Stimulated activated naive CD8-positive, alpha-beta T cell treated with anti-CD3 and anti-CD28 coated beads, Interleukin-15, Interleukin-2, amounts not matched to agents 100 U/mL and 50 U/mL, for 24 hours (primary cell): ENCODE data around the gene DPP4.
A peak's percentile ranks its signal among the peaks of the same experiment; 100 is the strongest.

Experiments used
- ATAC-seq: fragments of 150-1000 bp; cut with Tn5 transposase; one replicate; pipeline ENCODE4 v1.10.0; 2021
- DNase-seq: peaks from one replicate; pipeline ENCODE4 v3.0.0; 2021

Gene DPP4

GRCh38 chr2:162018530-162018929 lies 55.5 kb downstream of the DPP4 start:
- no peak for ATAC-seq
- DNase-seq: no peak

- DNase-seq (no peak), ATAC-seq (no peak)
Observed at GRCh38 chr2:162017233-162017632, 56.8 kb downstream of the DPP4 start.

GRCh38 chr2:162016080-162016479 lies 57.9 kb downstream of the DPP4 start:
- DNase-seq (no peak), ATAC-seq (no peak)

GRCh38 chr2:162014751-162015150 lies 59.3 kb downstream of the DPP4 start:
- DNase-seq: no peak

GRCh38 chr2:162013514-162014475 lies 60.2 kb downstream of the DPP4 start:
- DNase-seq: no peak
- ATAC-seq: no peak

More at GRCh38 chr2:162014751-162015150, 59.3 kb downstream of the DPP4 start:
- ATAC-seq: no peak

- no peak for DNase-seq
- peak; percentile 15 for ATAC-seq
Observed at GRCh38 chr2:162012565-162013058, 61.4 kb downstream of the DPP4 start.

GRCh38 chr2:162011706-162012564 lies 62.1 kb downstream of the DPP4 start:
- DNase-seq: no peak
- peak; percentile 82 for ATAC-seq

- ATAC-seq: no peak
- DNase-seq: no peak
Observed at GRCh38 chr2:162009543-162009942, 64.5 kb downstream of the DPP4 start.

- no peak for ATAC-seq
- DNase-seq: no peak
Observed at GRCh38 chr2:162007447-162008040, 66.5 kb downstream of the DPP4 start.

- no peak for DNase-seq
- ATAC-seq: no peak
Observed at GRCh38 chr2:162006337-162006736, 67.7 kb downstream of the DPP4 start.

GRCh38 chr2:162004031-162004430 lies 70.0 kb downstream of the DPP4 start:
- no peak for ATAC-seq
- no peak for DNase-seq

- DNase-seq (no peak), ATAC-seq (no peak)
Observed at GRCh38 chr2:162002623-162003235, 71.3 kb downstream of the DPP4 start.

GRCh38 chr2:162000431-162000830 lies 73.6 kb downstream of the DPP4 start:
- ATAC-seq: no peak
- no peak for DNase-seq

GRCh38 chr2:161999321-161999720 lies 74.7 kb downstream of the DPP4 start:
- ATAC-seq (no peak), DNase-seq (no peak)

- ATAC-seq (no peak), DNase-seq (no peak)
Observed at GRCh38 chr2:161998857-161999256, 75.2 kb downstream of the DPP4 start.

GRCh38 chr2:161997916-161998471 lies 76.0 kb downstream of the DPP4 start:
- DNase-seq (no peak), ATAC-seq (no peak)

GRCh38 chr2:161995553-161996016 lies 78.4 kb downstream of the DPP4 start:
- DNase-seq: no peak
- ATAC-seq: peak; percentile 58

GRCh38 chr2:161994761-161995520 lies 79.1 kb downstream of the DPP4 start:
- ATAC-seq (no peak), DNase-seq (no peak)

GRCh38 chr2:161992531-161992930 lies 81.5 kb downstream of the DPP4 start:
- peak; percentile 53 for DNase-seq
- ATAC-seq: peak; percentile 83

GRCh38 chr2:161991991-161992390 lies 82.0 kb downstream of the DPP4 start:
- ATAC-seq (no peak), DNase-seq (no peak)

- ATAC-seq: no peak
- no peak for DNase-seq
Observed at GRCh38 chr2:161990741-161991140, 83.3 kb downstream of the DPP4 start.
